HEK293 (cell line): Measurements from ENCODE around the gene SLFN12L.

Experiments used
- SP2 ChIP-seq: fragments of 450-650 bp; formaldehyde crosslinking; IDR thresholded peaks from 2 replicates; pipeline ENCODE4 v1.5.1; 2016; ENCODE audit warnings: missing biosample characterization, missing genetic modification characterization
- YY2 ChIP-seq: fragments of 450-650 bp; formaldehyde crosslinking; IDR thresholded peaks from 2 replicates; pipeline ENCODE4 v1.5.1; 2016; ENCODE audit warnings: missing biosample characterization, missing genetic modification characterization
- ZNF132 ChIP-seq: fragments of 450-650 bp; formaldehyde crosslinking; IDR thresholded peaks from 2 replicates; pipeline ENCODE4 v1.5.1; 2017; ENCODE audit warnings: missing biosample characterization, missing genetic modification characterization, borderline replicate concordance
- ZNF169 ChIP-seq: fragments of 450-650 bp; formaldehyde crosslinking; IDR thresholded peaks from 2 replicates; pipeline ENCODE4 v1.5.1; 2016; ENCODE audit warnings: missing biosample characterization, missing genetic modification characterization
- ZNF23 ChIP-seq: fragments of 450-650 bp; formaldehyde crosslinking; IDR thresholded peaks from 2 replicates; pipeline ENCODE4 v1.5.1; 2016; ENCODE audit warnings: missing biosample characterization, missing genetic modification characterization, borderline replicate concordance
- ZSCAN23 ChIP-seq: fragments of 450-650 bp; formaldehyde crosslinking; IDR thresholded peaks from 2 replicates; pipeline ENCODE4 v1.5.1; 2016; ENCODE audit warnings: missing biosample characterization, missing genetic modification characterization

DNA sequence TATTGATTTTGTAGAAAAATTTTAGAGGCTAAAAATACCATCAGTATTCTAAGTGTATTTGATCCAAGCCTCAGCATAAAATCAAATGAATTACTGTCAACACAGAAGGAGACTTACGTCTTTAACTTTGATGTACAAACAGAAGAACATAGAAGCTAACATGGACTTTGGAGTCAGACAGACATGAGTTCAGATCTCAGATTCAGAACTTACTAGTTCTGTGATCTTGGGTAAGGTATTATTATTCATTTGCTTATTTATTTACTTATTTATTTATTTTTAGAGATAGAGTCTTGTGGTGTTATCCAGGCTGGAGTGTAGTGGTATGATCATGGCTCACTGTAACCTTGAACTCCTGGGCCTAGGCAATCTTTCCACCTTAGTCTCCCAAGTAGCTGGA, 4.0 kb upstream of the SLFN12L start:
- TF ChIP-seq YY2 (tag by site-specific recombination) (no peak), ZSCAN23 (tag by site-specific recombination) (no peak), ZNF169 (tag by site-specific recombination) (no peak), ZNF132 (tag by site-specific recombination) (no peak), SP2 (tag by site-specific recombination) (no peak), ZNF23 (tag by site-specific recombination) (no peak)
